Activated T-helper 1 cell treated with anti-CD3 and anti-CD28 coated beads, Interleukin-12 subunit alpha, Interleukin-12 subunit beta, Interleukin-2, Interleukin-4 antibody, amounts not matched to agents 30 ng/mL and 10 ng/mL and 1 ng/mL, durations not matched to agents 14 hours and 24 hours and 36 hours (primary cell): ENCODE measurements around the gene KIF5C. TPM values are rescaled to one million over a fixed set of nuclear protein-coding genes. Genes with fewer than 3 reads are reported as not detected.
A peak's percentile ranks its signal among the peaks of the same experiment; 100 is the strongest.

Experiments
- DNase-seq: peaks from one replicate; pipeline ENCODE4 v3.0.0; 2021; ENCODE audit warnings: low spot score
- H3K27ac Mint-ChIP-seq: one replicate; pipeline ENCODE4 v1.8.0; 2021; ENCODE audit warnings: mild to moderate bottlenecking, mixed read lengths
- H3K27me3 Mint-ChIP-seq: one replicate; pipeline ENCODE4 v1.8.0; 2022; ENCODE audit warnings: mild to moderate bottlenecking, moderate library complexity, mixed read lengths; ENCODE audit not compliant: insufficient read depth
- H3K36me3 Mint-ChIP-seq: one replicate; pipeline ENCODE4 v1.8.0; 2021; ENCODE audit warnings: low read depth, mixed read lengths
- H3K4me1 Mint-ChIP-seq: one replicate; pipeline ENCODE4 v1.8.0; 2021; ENCODE audit warnings: low read depth, mixed read lengths
- H3K4me3 Mint-ChIP-seq: one replicate; pipeline ENCODE4 v1.8.0; 2021; ENCODE audit warnings: mild to moderate bottlenecking, moderate library complexity, mixed read lengths
- H3K9me3 Mint-ChIP-seq: one replicate; pipeline ENCODE4 v1.8.0; 2021; ENCODE audit warnings: mixed read lengths
- intact Hi-C: fragments of 100-400 bp; cut with micrococcal nuclease; formaldehyde crosslinking; loops from one replicate; pipeline ENCODE4 v1.15.1; 2024
- total RNA-seq: library from RNA; stranded (reverse); gene quantifications from 2 replicates; pipeline ENCODE4 v1.2.3, GENCODE V29; 2022

Gene KIF5C
- total RNA-seq, 1 donor from 2014 or later: 17.9 TPM

- no peaks in the 10 kb centered on the region for H3K9me3 Mint-ChIP-seq
- H3K4me3 Mint-ChIP-seq: no peak overlapping the region
- intact Hi-C loops: no loop called here
- peaks cover 19% of the 10 kb centered on the region for H3K36me3 Mint-ChIP-seq
- no peak overlapping the region for H3K27ac Mint-ChIP-seq
- H3K27me3 Mint-ChIP-seq: no peaks in the 10 kb centered on the region
- peaks cover 4% of the 10 kb centered on the region for H3K4me1 Mint-ChIP-seq
- no peak for DNase-seq
Measured at GRCh38 chr2:149005471-149006077, 130.5 kb downstream of the KIF5C start.

- DNase-seq: no peak
- no peaks in the 10 kb centered on the region for H3K27me3 Mint-ChIP-seq
- no peaks in the 10 kb centered on the region for H3K9me3 Mint-ChIP-seq
- no peak overlapping the region for H3K27ac Mint-ChIP-seq
- intact Hi-C loops: no loop called here
- H3K36me3 Mint-ChIP-seq: peaks cover 19% of the 10 kb centered on the region
- H3K4me1 Mint-ChIP-seq: no peaks in the 10 kb centered on the region
- H3K4me3 Mint-ChIP-seq: no peak overlapping the region
Measured at GRCh38 chr2:149006883-149007543, 132.0 kb downstream of the KIF5C start.

DNA sequence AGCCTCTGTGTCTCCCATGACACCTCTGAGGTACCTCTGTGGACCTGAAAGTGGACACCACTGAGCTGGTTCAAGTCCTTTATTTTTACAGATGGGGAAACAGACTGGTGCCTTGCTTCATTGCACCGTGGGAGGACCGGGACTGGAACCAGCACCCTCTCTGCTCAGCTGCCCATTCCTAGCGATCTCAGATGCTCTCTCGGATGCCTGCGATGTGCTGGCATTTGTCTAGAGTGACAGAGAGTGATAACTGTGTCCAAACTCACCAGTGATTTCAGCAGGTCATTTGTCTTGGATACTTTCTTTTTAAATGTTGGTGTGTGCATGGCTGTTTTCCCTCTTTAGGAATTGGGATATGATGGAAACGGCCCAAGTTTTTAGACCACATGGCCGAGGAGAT lies 133.4 kb downstream of the KIF5C start:
- DNase-seq: no peak
- intact Hi-C loops: no loop called here
- Mint-ChIP-seq H3K27ac (no peak overlapping the region), H3K27me3 (no peaks in the 10 kb centered on the region), H3K36me3 (peaks cover 13% of the 10 kb centered on the region), H3K4me3 (no peak overlapping the region), H3K9me3 (no peaks in the 10 kb centered on the region), H3K4me1 (no peaks in the 10 kb centered on the region)

GRCh38 chr2:149009576-149010461 lies 134.8 kb downstream of the KIF5C start:
- H3K4me3 Mint-ChIP-seq: no peak overlapping the region
- no peak for DNase-seq
- no peak overlapping the region for H3K27ac Mint-ChIP-seq
- intact Hi-C loops: no loop called here
- H3K27me3 Mint-ChIP-seq: no peaks in the 10 kb centered on the region
- no peaks in the 10 kb centered on the region for H3K4me1 Mint-ChIP-seq
- H3K9me3 Mint-ChIP-seq: no peaks in the 10 kb centered on the region
- H3K36me3 Mint-ChIP-seq: peaks cover 13% of the 10 kb centered on the region

- peaks cover 13% of the 10 kb centered on the region for H3K36me3 Mint-ChIP-seq
- H3K27me3 Mint-ChIP-seq: no peaks in the 10 kb centered on the region
- H3K4me1 Mint-ChIP-seq: peaks cover 11% of the 10 kb centered on the region
- no peak overlapping the region for H3K4me3 Mint-ChIP-seq
- no peak for DNase-seq
- H3K27ac Mint-ChIP-seq: no peak overlapping the region
- intact Hi-C loops: no loop called here
- H3K9me3 Mint-ChIP-seq: no peaks in the 10 kb centered on the region
Measured at GRCh38 chr2:149012545-149012944, 137.5 kb downstream of the KIF5C start.

DNA sequence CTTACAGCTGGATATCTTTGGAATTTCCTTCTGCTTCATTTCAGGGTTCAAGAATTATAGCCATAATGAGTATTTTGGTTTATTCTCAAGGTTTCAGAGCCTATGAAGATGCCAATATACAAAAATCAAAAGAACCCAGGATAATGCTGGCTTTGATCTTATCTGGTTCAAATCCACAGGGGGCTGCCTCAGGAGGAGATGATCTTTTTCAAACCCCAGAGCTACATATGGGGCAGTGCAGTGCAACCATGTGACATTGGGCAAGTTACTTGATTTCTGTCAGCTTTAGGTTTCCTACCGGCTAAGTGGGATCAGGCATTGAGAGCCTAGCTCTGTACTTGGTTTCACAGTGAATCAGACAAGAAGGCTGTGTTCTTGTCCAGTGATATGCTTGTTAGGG lies 140.5 kb downstream of the KIF5C start:
- intact Hi-C loops: no loop called here
- Mint-ChIP-seq H3K9me3 (no peaks in the 10 kb centered on the region), H3K27me3 (no peaks in the 10 kb centered on the region), H3K27ac (no peak overlapping the region), H3K36me3 (peaks cover 9% of the 10 kb centered on the region), H3K4me1 (peaks cover 12% of the 10 kb centered on the region), H3K4me3 (no peak overlapping the region)
- no peak for DNase-seq

- intact Hi-C loops: no loop called here
- H3K27ac Mint-ChIP-seq: no peak overlapping the region
- no peak for DNase-seq
- H3K4me1 Mint-ChIP-seq: peaks cover 12% of the 10 kb centered on the region
- no peaks in the 10 kb centered on the region for H3K27me3 Mint-ChIP-seq
- H3K9me3 Mint-ChIP-seq: no peaks in the 10 kb centered on the region
- no peak overlapping the region for H3K4me3 Mint-ChIP-seq
- peaks cover 8% of the 10 kb centered on the region for H3K36me3 Mint-ChIP-seq
Measured at GRCh38 chr2:149015926-149016563, 141.0 kb downstream of the KIF5C start.

GRCh38 chr2:149017116-149017985 lies 142.3 kb downstream of the KIF5C start:
- DNase-seq: peak; percentile 52
- Mint-ChIP-seq H3K9me3 (no peaks in the 10 kb centered on the region), H3K4me1 (peaks cover 12% of the 10 kb centered on the region), H3K4me3 (no peak overlapping the region), H3K27me3 (no peaks in the 10 kb centered on the region), H3K36me3 (peaks cover 4% of the 10 kb centered on the region), H3K27ac (no peak overlapping the region)
- intact Hi-C loops: loop anchor here (1.0 kb wide), 2 partner anchors 296 to 544 kb away; no protein-coding TSS in a partner anchor

GRCh38 chr2:149018981-149019380 lies 144.0 kb downstream of the KIF5C start:
- no peak for DNase-seq
- intact Hi-C loops: no loop called here
- Mint-ChIP-seq H3K4me1 (peaks cover 12% of the 10 kb centered on the region), H3K4me3 (no peak overlapping the region), H3K27ac (no peak overlapping the region), H3K36me3 (peaks cover 3% of the 10 kb centered on the region), H3K9me3 (no peaks in the 10 kb centered on the region), H3K27me3 (no peaks in the 10 kb centered on the region)

GRCh38 chr2:149019768-149020167 lies 144.7 kb downstream of the KIF5C start:
- peaks cover 12% of the 10 kb centered on the region for H3K4me1 Mint-ChIP-seq
- H3K36me3 Mint-ChIP-seq: peaks cover 3% of the 10 kb centered on the region
- no peak overlapping the region for H3K4me3 Mint-ChIP-seq
- intact Hi-C loops: no loop called here
- no peaks in the 10 kb centered on the region for H3K27me3 Mint-ChIP-seq
- no peaks in the 10 kb centered on the region for H3K9me3 Mint-ChIP-seq
- no peak overlapping the region for H3K27ac Mint-ChIP-seq
- no peak for DNase-seq

GRCh38 chr2:149020432-149020851 lies 145.4 kb downstream of the KIF5C start:
- intact Hi-C loops: no loop called here
- no peak overlapping the region for H3K27ac Mint-ChIP-seq
- H3K9me3 Mint-ChIP-seq: no peaks in the 10 kb centered on the region
- H3K36me3 Mint-ChIP-seq: peaks cover 3% of the 10 kb centered on the region
- no peaks in the 10 kb centered on the region for H3K27me3 Mint-ChIP-seq
- H3K4me3 Mint-ChIP-seq: no peak overlapping the region
- DNase-seq: no peak
- H3K4me1 Mint-ChIP-seq: peaks cover 12% of the 10 kb centered on the region

GRCh38 chr2:149021271-149021719 lies 146.3 kb downstream of the KIF5C start:
- H3K27ac Mint-ChIP-seq: no peak overlapping the region
- intact Hi-C loops: no loop called here
- H3K36me3 Mint-ChIP-seq: peaks cover 3% of the 10 kb centered on the region

More at GRCh38 chr2:149021271-149021719, 146.3 kb downstream of the KIF5C start:
- no peak for DNase-seq
- H3K9me3 Mint-ChIP-seq: no peaks in the 10 kb centered on the region
- peaks cover 12% of the 10 kb centered on the region for H3K4me1 Mint-ChIP-seq
- H3K27me3 Mint-ChIP-seq: no peaks in the 10 kb centered on the region
- H3K4me3 Mint-ChIP-seq: no peak overlapping the region
